AG04450 (cell line): ENCODE measurements around the gene LGR5. TPM values are rescaled to one million over a fixed set of nuclear protein-coding genes. Genes with fewer than 3 reads are reported as not detected.

ENCODE experiments used
- CTCF ChIA-PET: fragments of 300-600, 350-600 bp; formaldehyde crosslinking; extraction: SDS; loops from one replicate; lab custom pipeline; 2022; ENCODE audit warnings: antibody characterized with exemption, inconsistent platforms; lab: Charles Lee
- POLR2A ChIA-PET: fragments of 350-600 bp; formaldehyde crosslinking; extraction: SDS; loops from one replicate; lab custom pipeline; 2021; ENCODE audit warnings: antibody characterized with exemption, inconsistent platforms; lab: Yijun Ruan, JAX
- DNase-seq: peaks from one replicate; pipeline ENCODE4 v3.0.0-alpha.2; 2011; ENCODE audit warnings: low read depth, low spot score
- H3K27ac ChIP-seq: one replicate; pipeline ENCODE4 v1.5.1; 2012; ENCODE audit warnings: low read depth, low read length, control low read depth
- H3K27me3 ChIP-seq: one replicate; pipeline ENCODE4 v1.6.0; 2012; ENCODE audit warnings: low read length; ENCODE audit not compliant: control insufficient read depth, insufficient read depth
- H3K4me3 ChIP-seq: 2 replicates; pipeline ENCODE4 v1.5.1; 2011; ENCODE audit warnings: mild to moderate bottlenecking, low read depth, low read length, control low read depth
- H3K9me3 ChIP-seq: 2 replicates; pipeline ENCODE4 v1.5.1; 2012; ENCODE audit warnings: low read length; ENCODE audit not compliant: control insufficient read depth, insufficient read depth
- polyA plus RNA-seq: library from polyadenylated mRNA; depleted of rRNA; stranded (reverse); fragments of >200 nt; gene quantifications from 2 replicates; pipeline ENCODE4 v1.2.3, GENCODE V29; 2011; rRNA removed
- TF ChIP-seq, protein P1 (sequence below): IDR thresholded peaks from 2 replicates; pipeline ENCODE4 v1.5.1; 2011; ENCODE audit warnings: low read depth, low read length, control low read depth, inconsistent platforms

The LGR5 gene
- polyA plus RNA-seq, 1 experiment = not detected

DNA sequence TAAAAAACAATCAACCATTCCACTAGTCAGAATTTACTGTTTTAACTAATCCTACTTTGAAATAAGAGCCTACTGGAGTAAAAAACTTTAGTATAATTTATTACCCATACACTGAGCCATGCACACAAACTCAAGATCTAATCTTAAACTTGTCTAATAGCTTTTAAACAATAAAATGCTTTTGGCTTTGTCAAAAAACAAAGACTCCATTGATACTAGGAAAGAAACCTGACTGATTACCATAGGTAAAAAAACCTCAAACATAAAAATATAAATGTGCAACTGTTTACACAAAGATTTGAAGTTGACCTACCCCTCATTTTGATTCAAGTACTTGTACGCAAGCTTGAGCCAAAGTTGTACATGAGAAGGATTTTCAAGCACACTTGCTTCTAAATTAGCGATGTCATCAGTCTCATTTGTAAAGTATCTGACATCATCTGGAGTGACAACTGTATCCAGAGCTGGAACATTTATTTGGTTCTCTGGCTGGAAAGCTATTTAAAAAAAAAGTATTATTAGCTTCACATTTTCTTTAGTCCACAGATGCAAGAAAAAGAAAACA lies 187.9 kb downstream of the LGR5 start:
- H3K4me3 ChIP-seq = no peak overlapping the region
- DNase-seq = no peak
- no peaks in the 10 kb centered on the region for H3K27me3 ChIP-seq
- no peak overlapping the region for H3K27ac ChIP-seq
- H3K9me3 ChIP-seq = no peaks in the 10 kb centered on the region
- TF ChIP-seq, protein P1, sequence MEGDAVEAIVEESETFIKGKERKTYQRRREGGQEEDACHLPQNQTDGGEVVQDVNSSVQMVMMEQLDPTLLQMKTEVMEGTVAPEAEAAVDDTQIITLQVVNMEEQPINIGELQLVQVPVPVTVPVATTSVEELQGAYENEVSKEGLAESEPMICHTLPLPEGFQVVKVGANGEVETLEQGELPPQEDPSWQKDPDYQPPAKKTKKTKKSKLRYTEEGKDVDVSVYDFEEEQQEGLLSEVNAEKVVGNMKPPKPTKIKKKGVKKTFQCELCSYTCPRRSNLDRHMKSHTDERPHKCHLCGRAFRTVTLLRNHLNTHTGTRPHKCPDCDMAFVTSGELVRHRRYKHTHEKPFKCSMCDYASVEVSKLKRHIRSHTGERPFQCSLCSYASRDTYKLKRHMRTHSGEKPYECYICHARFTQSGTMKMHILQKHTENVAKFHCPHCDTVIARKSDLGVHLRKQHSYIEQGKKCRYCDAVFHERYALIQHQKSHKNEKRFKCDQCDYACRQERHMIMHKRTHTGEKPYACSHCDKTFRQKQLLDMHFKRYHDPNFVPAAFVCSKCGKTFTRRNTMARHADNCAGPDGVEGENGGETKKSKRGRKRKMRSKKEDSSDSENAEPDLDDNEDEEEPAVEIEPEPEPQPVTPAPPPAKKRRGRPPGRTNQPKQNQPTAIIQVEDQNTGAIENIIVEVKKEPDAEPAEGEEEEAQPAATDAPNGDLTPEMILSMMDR = no peak
- ChIA-PET POLR2A (interaction anchor here (0.6 to 1.2 kb wide), 2 partner anchors 21 to 35 kb away, joined by 3 read pairs; no protein-coding TSS in a partner anchor), CTCF (interaction anchor here (1.0 to 4.3 kb wide), 5 partner anchors 10 to 212 kb away, joined by 3 to 67 read pairs (median 6); no protein-coding TSS in a partner anchor)

Other genes with a start within 250 kb of the LGR5 start
- gene ZFC3H1, start 224.1 kb downstream of the LGR5 start, polyA plus RNA-seq = 38.4 and 55.5 TPM in 2 replicates
- 3.3 and 6.1 TPM in 2 replicates for gene THAP2, start 224.5 kb downstream of the LGR5 start, polyA plus RNA-seq
- 18.8 and 23.3 TPM in 2 replicates for gene TMEM19, start 246.3 kb downstream of the LGR5 start, polyA plus RNA-seq